ENCODE data around the gene ADCY5.

Gene ADCY5

DNA sequence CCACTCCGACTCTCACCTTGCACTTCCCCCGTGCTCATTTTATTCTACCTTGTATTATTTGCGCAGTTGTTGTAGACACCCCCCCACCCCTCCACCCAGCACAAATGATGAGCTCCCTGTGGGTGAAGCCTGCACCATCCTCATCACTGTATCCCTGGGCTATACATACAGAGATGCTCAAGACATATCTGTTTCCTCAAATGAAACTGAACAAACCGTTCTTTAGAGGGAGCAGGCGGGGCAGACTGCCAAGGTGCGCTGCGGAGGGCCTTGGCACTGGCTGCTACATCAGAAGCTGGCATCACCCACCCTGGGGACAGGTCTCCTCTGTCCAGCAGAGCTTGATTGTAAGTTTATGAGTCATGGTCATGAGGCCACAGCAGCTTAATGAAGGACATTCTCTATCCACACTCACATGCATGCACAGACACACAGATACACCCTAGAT lies 29.0 kb downstream of the ADCY5 start:
- DNase-seq (ENCODE audit: extremely low spot score), result no peak
- no peak for TF ChIP-seq BHLHE40 (IDR thresholded peaks at IDR 0.05; ENCODE audit: borderline replicate concordance)
- TF ChIP-seq ELF4 (IDR thresholded peaks at IDR 0.05), result no peak
- TF ChIP-seq HDGF (IDR thresholded peaks at IDR 0.05; ENCODE audit: borderline replicate concordance), result no peak
- TF ChIP-seq, protein P1, sequence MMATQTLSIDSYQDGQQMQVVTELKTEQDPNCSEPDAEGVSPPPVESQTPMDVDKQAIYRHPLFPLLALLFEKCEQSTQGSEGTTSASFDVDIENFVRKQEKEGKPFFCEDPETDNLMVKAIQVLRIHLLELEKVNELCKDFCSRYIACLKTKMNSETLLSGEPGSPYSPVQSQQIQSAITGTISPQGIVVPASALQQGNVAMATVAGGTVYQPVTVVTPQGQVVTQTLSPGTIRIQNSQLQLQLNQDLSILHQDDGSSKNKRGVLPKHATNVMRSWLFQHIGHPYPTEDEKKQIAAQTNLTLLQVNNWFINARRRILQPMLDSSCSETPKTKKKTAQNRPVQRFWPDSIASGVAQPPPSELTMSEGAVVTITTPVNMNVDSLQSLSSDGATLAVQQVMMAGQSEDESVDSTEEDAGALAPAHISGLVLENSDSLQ (IDR thresholded peaks at IDR 0.05), result no peak
- TF ChIP-seq SP1 (IDR thresholded peaks at IDR 0.05), result no peak
- TF ChIP-seq NFRKB (IDR thresholded peaks at IDR 0.05), result no peak
- no peak for TF ChIP-seq TARDBP (IDR thresholded peaks at IDR 0.05)
- TF ChIP-seq ZNF384 (IDR thresholded peaks at IDR 0.05), result no peak
- TF ChIP-seq ARNT (IDR thresholded peaks at IDR 0.05), result no peak
- no peak for TF ChIP-seq FOXM1 (IDR thresholded peaks at IDR 0.05; ENCODE audit: borderline replicate concordance)
- TF ChIP-seq SUZ12 (IDR thresholded peaks at IDR 0.05), result no peak
- TF ChIP-seq L3MBTL2 (conservative IDR thresholded peaks at IDR 0.05), result no peak
- TF ChIP-seq FOXA1 (IDR thresholded peaks at IDR 0.05), result no peak
- TF ChIP-seq CTBP1 (IDR thresholded peaks at IDR 0.05; ENCODE audit: borderline replicate concordance), result no peak
- ChIA-PET POLR2A (no interaction called here), CTCF (interaction anchor here (0.7 kb wide), 1 partner anchor 10 kb away, joined by 3 read pairs; no protein-coding TSS in a partner anchor)

DNA sequence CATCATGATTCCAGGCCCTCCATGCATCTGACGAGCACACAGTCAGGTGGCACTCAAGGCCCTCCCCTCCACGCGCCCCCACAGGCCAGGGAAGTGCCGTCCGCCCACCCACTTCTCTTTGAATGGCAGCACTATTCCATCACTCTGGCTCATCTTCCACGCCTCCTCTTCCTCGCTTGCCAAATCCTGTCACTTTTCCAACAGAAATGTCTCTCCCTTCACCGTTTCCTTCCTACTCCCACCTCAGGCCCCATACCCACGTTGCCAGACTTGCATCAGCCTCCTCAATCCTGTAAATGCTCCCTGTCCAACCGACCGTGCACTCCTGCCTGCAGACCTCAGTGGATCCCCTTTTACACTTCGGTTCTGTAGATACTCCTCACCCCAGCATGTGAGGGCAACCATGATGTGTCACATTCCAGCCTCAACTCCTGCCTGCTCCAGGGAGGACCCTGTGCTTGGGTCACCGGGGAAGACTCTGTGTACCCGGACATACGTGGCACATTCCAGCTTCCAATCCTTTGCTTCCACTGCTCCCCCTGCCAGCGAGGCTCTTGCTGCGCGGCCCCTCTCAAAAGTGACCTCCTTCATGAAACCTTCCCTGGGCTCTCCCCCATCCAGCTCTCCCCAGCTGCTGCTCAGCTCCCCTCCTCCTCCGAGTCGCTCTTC lies 29.6 kb downstream of the ADCY5 start:
- CTCF ChIA-PET, result interaction anchor here (0.6 to 0.7 kb wide), 2 partner anchors 9 to 1276 kb away, joined by 3 to 6 read pairs; no protein-coding TSS in a partner anchor
- DNase-seq (ENCODE audit: extremely low spot score), result no peak
- no peak for TF ChIP-seq FOXA1 (IDR thresholded peaks at IDR 0.05)
- no peak for TF ChIP-seq TARDBP (IDR thresholded peaks at IDR 0.05)
- no peak for TF ChIP-seq CTBP1 (IDR thresholded peaks at IDR 0.05; ENCODE audit: borderline replicate concordance)
- TF ChIP-seq ZNF384 (IDR thresholded peaks at IDR 0.05), result no peak
- TF ChIP-seq LEF1 (IDR thresholded peaks at IDR 0.05; ENCODE audit: borderline replicate concordance), result no peak
- POLR2A ChIA-PET, result no interaction called here

DNA sequence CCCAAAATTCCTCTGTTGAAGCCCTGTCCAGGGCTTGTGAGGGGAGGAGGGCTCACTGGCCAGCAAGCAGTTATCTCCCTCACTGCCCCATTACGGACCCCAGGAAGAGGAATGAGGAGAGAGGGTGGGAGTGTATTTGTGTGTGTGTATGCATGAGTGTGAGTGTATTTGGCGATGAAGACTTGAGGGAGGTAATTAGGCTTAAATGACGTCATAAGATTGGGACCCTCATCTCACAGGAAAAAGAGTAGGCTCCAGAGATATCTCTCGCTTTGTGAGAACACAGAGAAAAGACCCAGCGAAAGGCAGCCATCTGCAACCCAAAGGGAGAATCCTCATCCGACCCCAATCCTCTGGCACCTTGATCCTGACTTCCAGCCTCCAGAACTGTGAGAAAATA lies 32.2 kb downstream of the ADCY5 start:
- no peak for DNase-seq (ENCODE audit: extremely low spot score)
- TF ChIP-seq HDGF (IDR thresholded peaks at IDR 0.05; ENCODE audit: borderline replicate concordance), result no peak
- TF ChIP-seq ELF4 (IDR thresholded peaks at IDR 0.05), result no peak
- TF ChIP-seq CTBP1 (IDR thresholded peaks at IDR 0.05; ENCODE audit: borderline replicate concordance), result no peak
- no peak for TF ChIP-seq ZNF384 (IDR thresholded peaks at IDR 0.05)
- TF ChIP-seq, protein P1 (IDR thresholded peaks at IDR 0.05), result no peak
- TF ChIP-seq BHLHE40 (IDR thresholded peaks at IDR 0.05; ENCODE audit: borderline replicate concordance), result no peak
- TF ChIP-seq FOXK2 (IDR thresholded peaks at IDR 0.05), result no peak
- no peak for TF ChIP-seq ARNT (IDR thresholded peaks at IDR 0.05)
- TF ChIP-seq FOXM1 (IDR thresholded peaks at IDR 0.05; ENCODE audit: borderline replicate concordance), result no peak
- TF ChIP-seq FOXA1 (IDR thresholded peaks at IDR 0.05), result no peak
- CTCF ChIA-PET, result no interaction called here
- POLR2A ChIA-PET, result no interaction called here

DNA sequence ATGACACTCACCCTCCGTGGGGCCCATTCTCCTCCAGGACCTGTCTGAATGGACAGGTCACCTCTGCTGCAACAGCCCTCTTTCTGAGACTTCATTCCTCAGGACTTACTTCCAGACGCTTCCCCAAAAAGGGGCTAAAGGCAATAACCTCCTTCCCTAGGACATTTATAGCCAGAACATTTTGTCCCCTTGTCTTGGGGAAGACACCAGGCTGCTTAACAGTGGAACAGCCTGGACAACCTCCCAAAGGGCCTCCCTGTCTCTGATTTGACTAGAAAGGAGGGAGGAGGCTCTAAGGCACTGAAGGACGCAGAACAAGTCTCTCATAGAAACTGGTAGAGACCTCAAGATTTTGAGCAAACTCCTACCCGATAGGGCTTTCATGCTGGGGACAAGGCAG lies 32.7 kb downstream of the ADCY5 start:
- POLR2A ChIA-PET, result no interaction called here
- CTCF ChIA-PET, result no interaction called here
- no peak for TF ChIP-seq L3MBTL2 (conservative IDR thresholded peaks at IDR 0.05)
- no peak for TF ChIP-seq BHLHE40 (IDR thresholded peaks at IDR 0.05; ENCODE audit: borderline replicate concordance)
- TF ChIP-seq CTBP1 (IDR thresholded peaks at IDR 0.05; ENCODE audit: borderline replicate concordance), result no peak
- TF ChIP-seq FOXK2 (IDR thresholded peaks at IDR 0.05), result no peak
- no peak for TF ChIP-seq ZNF384 (IDR thresholded peaks at IDR 0.05)
- no peak for TF ChIP-seq HDGF (IDR thresholded peaks at IDR 0.05; ENCODE audit: borderline replicate concordance)
- no peak for TF ChIP-seq ARNT (IDR thresholded peaks at IDR 0.05)
- TF ChIP-seq ELF4 (IDR thresholded peaks at IDR 0.05), result no peak
- TF ChIP-seq TARDBP (IDR thresholded peaks at IDR 0.05), result no peak
- TF ChIP-seq, protein P1 (IDR thresholded peaks at IDR 0.05), result no peak
- no peak for TF ChIP-seq FOXA1 (IDR thresholded peaks at IDR 0.05)
- no peak for TF ChIP-seq NFRKB (IDR thresholded peaks at IDR 0.05)
- no peak for TF ChIP-seq FOXM1 (IDR thresholded peaks at IDR 0.05; ENCODE audit: borderline replicate concordance)
- no peak for TF ChIP-seq SUZ12 (IDR thresholded peaks at IDR 0.05)
- no peak for TF ChIP-seq SP1 (IDR thresholded peaks at IDR 0.05)
- no peak for TF ChIP-seq LEF1 (IDR thresholded peaks at IDR 0.05; ENCODE audit: borderline replicate concordance)
- no peak for DNase-seq (ENCODE audit: extremely low spot score)

DNA sequence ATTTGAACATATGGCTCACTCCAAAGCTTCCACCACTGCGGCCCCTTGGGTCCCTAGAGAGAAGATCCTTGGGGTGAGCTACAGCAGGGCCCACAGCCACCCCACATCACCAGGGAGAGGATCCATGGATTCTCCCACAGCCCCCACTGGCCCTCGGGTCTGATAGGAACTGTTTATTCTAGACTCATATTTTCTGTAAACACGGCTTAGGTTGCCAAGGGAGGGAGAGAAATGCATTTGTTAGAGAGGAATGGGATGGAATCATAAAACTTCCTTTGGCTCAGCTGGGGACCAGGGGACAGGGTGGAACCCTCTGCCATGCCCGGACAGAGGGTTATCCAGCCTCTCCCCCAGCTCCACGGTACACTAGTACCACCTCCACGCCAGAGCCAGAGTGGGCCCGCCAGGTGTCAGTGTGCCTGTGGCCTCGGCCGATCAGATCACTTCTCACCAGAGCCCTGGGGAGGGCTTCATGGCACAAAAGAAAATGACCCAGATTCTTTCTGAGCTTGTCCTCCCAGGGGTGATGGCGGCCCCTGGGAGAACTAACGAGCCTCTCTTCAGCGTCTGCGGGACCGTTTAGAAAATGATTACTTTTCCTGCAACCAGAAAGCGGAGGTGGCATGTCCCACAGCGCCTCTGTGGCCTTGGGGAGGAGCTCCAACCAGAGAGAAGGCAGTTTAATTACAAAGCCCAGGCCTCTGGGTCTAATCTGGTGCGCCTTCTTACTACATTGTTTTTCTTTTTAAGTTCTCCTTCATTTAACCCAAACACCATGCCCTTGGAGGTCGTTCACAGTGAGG lies 33.7 kb downstream of the ADCY5 start:
- POLR2A ChIA-PET, result no interaction called here
- TF ChIP-seq FOXM1 (IDR thresholded peaks at IDR 0.05; ENCODE audit: borderline replicate concordance) (no peak), FOXA1 (IDR thresholded peaks at IDR 0.05) (no peak), FOXK2 (IDR thresholded peaks at IDR 0.05) (no peak), ELF4 (IDR thresholded peaks at IDR 0.05) (no peak), HDGF (IDR thresholded peaks at IDR 0.05; ENCODE audit: borderline replicate concordance) (no peak), CTBP1 (IDR thresholded peaks at IDR 0.05; ENCODE audit: borderline replicate concordance) (no peak), SP1 (IDR thresholded peaks at IDR 0.05) (no peak), NFRKB (IDR thresholded peaks at IDR 0.05) (no peak), LEF1 (IDR thresholded peaks at IDR 0.05; ENCODE audit: borderline replicate concordance) (no peak), L3MBTL2 (conservative IDR thresholded peaks at IDR 0.05) (no peak), SUZ12 (IDR thresholded peaks at IDR 0.05) (no peak), TARDBP (IDR thresholded peaks at IDR 0.05) (no peak), BHLHE40 (IDR thresholded peaks at IDR 0.05; ENCODE audit: borderline replicate concordance) (no peak)
- TF ChIP-seq, protein P1 (IDR thresholded peaks at IDR 0.05), result no peak
- no peak for DNase-seq (ENCODE audit: extremely low spot score)
- CTCF ChIA-PET, result interaction anchor here (0.8 kb wide), 1 partner anchor 26 kb away, joined by 5 read pairs; no protein-coding TSS in a partner anchor

All from HEK293T (cell line).